ENCODE data around the gene AMHR2.
A peak's percentile ranks its signal among the peaks of the same experiment; 100 is the strongest.

The AMHR2 gene

GRCh38 chr12:53451661-53452158 lies 28.1 kb downstream of the AMHR2 start, which contains the start of gene PCBP2 (continued):
- TF ChIP-seq ZNF398 (tag by site-specific recombination; IDR thresholded peaks at IDR 0.05), result peak; percentile 17
- no peak for TF ChIP-seq MZF1 (tag by site-specific recombination; IDR thresholded peaks at IDR 0.05; ENCODE audit: borderline replicate concordance)
- peak; percentile 71 for TF ChIP-seq ZNF843 (tag by site-specific recombination; IDR thresholded peaks at IDR 0.05)
- TF ChIP-seq PRDM2 (tag by site-specific recombination; IDR thresholded peaks at IDR 0.05; ENCODE audit: borderline replicate concordance), result no peak
- TF ChIP-seq ATF2 (tag by site-specific recombination; IDR thresholded peaks at IDR 0.05; ENCODE audit: low read depth), result peak; percentile 65; the same call in 1 of the 2 replicates
- TF ChIP-seq, protein P1, sequence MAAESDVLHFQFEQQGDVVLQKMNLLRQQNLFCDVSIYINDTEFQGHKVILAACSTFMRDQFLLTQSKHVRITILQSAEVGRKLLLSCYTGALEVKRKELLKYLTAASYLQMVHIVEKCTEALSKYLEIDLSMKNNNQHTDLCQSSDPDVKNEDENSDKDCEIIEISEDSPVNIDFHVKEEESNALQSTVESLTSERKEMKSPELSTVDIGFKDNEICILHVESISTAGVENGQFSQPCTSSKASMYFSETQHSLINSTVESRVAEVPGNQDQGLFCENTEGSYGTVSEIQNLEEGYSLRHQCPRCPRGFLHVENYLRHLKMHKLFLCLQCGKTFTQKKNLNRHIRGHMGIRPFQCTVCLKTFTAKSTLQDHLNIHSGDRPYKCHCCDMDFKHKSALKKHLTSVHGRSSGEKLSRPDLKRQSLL (tag by site-specific recombination; IDR thresholded peaks at IDR 0.05), result peak; percentile 33; the same call in 1 of the 2 replicates
- TF ChIP-seq ZNF521 (tag by site-specific recombination; IDR thresholded peaks at IDR 0.05), result no peak

- CTCF ChIA-PET, result interaction anchor here (0.6 kb wide), 2 partner anchors 11 to 51 kb away, joined by 3 read pairs; no protein-coding TSS in a partner anchor
- no peaks in the 10 kb centered on the region for H3K9me3 ChIP-seq (ENCODE audit: control insufficient read depth, insufficient read depth, low read depth, low read length)
- peak overlapping the region; percentile 99 for H3K4me3 ChIP-seq (ENCODE audit: low read depth, low read length)
- POLR2A ChIA-PET, result interaction anchor here (0.7 to 1.2 kb wide), 6 partner anchors 8 to 108 kb away, joined by 3 to 4 read pairs (median 3); partner anchors contain the start of genes PRR13 and TARBP2
- peak overlapping the region; percentile 98 for H3K27ac ChIP-seq (ENCODE audit: extremely low read depth, low read depth, low read length)
- H3K36me3 ChIP-seq (ENCODE audit: control insufficient read depth in 2 of 2, insufficient read depth in 1 of 2, low read length in 2 of 2), result peaks cover 31 to 56% of the 10 kb centered on the region in 2 experiments
- peaks cover 3% of the 10 kb centered on the region for H3K4me1 ChIP-seq (ENCODE audit: control insufficient read depth, insufficient read depth, low read length)
- no peak; the same call in none of the 2 replicates for TF ChIP-seq SP7 (tag by site-specific recombination; IDR thresholded peaks at IDR 0.05)
- TF ChIP-seq ZEB2 (tag by site-specific recombination; IDR thresholded peaks at IDR 0.05), result peak; percentile 43
- peak; percentile 97 for TF ChIP-seq ZSCAN30 (tag by site-specific recombination; IDR thresholded peaks at IDR 0.05)
- TF ChIP-seq, protein P2, sequence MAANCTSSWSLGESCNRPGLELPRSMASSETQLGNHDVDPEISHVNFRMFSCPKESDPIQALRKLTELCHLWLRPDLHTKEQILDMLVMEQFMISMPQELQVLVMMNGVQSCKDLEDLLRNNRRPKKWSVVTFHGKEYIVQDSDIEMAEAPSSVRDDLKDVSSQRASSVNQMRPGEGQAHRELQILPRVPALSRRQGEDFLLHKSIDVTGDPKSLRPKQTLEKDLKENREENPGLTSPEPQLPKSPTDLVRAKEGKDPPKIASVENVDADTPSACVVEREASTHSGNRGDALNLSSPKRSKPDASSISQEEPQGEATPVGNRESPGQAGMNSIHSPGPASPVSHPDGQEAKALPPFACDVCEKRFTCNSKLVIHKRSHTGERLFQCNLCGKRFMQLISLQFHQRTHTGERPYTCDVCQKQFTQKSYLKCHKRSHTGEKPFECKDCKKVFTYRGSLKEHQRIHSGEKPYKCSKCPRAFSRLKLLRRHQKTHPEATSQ (tag by site-specific recombination; IDR thresholded peaks at IDR 0.05), result peak; percentile 97
- TF ChIP-seq ZNF2 (tag by site-specific recombination; IDR thresholded peaks at IDR 0.05), result peak; percentile 76
- peak; percentile 86 for TF ChIP-seq ZNF660 (tag by site-specific recombination; IDR thresholded peaks at IDR 0.05)
- TF ChIP-seq ZNF184 (tag by site-specific recombination; IDR thresholded peaks at IDR 0.05), result peak; percentile 39; the same call in 1 of the 2 replicates
- TF ChIP-seq ZNF776 (tag by site-specific recombination; IDR thresholded peaks at IDR 0.05; ENCODE audit: borderline replicate concordance), result no peak
- TF ChIP-seq ZNF394 (tag by site-specific recombination; IDR thresholded peaks at IDR 0.05; ENCODE audit: borderline replicate concordance), result peak; percentile 46; the same call in 1 of the 2 replicates
- TF ChIP-seq MYNN (tag by site-specific recombination; IDR thresholded peaks at IDR 0.05; ENCODE audit: borderline replicate concordance), result no peak
- TF ChIP-seq GLI4 (tag by site-specific recombination; IDR thresholded peaks at IDR 0.05), result peak; percentile 45; the same call in 1 of the 2 replicates
- peak; percentile 73; the same call in 1 of the 2 replicates for TF ChIP-seq ZBTB7A (tag by site-specific recombination; IDR thresholded peaks at IDR 0.05; ENCODE audit: low read depth)
- peak; percentile 31; the same call in 1 of the 2 replicates for TF ChIP-seq ZBTB20 (tag by site-specific recombination; IDR thresholded peaks at IDR 0.05)
- TF ChIP-seq ZNF121 (tag by site-specific recombination; IDR thresholded peaks at IDR 0.05), result 0 out of 2 replicates have a peak, but pooled peaks have one; percentile 52
- TF ChIP-seq MZF1 (tag by site-specific recombination; IDR thresholded peaks at IDR 0.05; ENCODE audit: borderline replicate concordance), result peak; percentile 77
- TF ChIP-seq RBAK (tag by site-specific recombination; IDR thresholded peaks at IDR 0.05), result no peak
These were observed 28.8 kb downstream of the AMHR2 start for GRCh38 chr12:53452159-53453077.

Data from HEK293 (cell line).